ENCODE results near the gene LEKR1.
"Not testable (repeated sequence)": the region's sequence is repeated elsewhere in the genome, so short reads cannot be mapped to it uniquely, and the experiment has no call there.

LEKR1 gene

DNA sequence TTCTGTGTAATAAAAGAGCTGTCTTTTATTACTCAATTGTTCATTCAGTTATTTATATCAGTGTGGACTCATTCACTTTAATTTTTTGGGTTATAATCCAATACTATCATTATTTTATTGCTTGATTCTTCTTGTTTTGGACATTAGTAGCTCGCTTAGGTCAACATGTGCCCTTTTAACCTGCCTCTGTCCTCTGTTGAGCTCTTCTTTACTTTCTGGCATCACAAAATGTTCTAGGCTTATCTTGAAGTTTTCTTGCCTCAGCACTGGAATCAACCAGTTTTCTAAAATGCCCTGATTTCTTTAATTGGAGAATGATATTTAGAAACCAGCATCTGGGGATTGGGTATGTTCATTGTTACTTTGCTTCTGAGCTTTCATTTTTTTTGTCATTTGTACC, 82.2 kb downstream of the LEKR1 start:
- no peak for DNase-seq (ENCODE audit: low read depth)

- DNase-seq (ENCODE audit: low read depth), result no peak
Measured at GRCh38 chr3:156910022-156910421, 83.9 kb downstream of the LEKR1 start.

DNA sequence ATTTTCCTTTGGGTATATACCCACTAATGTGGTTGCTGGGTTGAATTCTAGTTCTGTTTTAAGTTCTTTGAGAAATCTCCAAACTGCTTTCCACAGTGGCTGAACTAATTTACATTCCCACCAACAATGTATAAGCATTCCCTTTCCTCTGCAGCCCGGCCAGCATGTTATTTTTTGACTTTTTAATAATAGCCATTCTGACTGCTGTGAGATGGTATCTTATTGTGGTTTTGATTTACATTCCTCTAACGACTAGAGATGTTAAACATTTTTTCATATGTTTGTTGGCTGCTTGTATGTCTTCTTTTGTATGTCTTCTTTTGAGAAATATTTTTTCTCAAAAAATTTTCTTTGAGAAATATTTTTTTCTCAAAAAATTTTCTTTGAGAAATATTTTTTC, 84.7 kb downstream of the LEKR1 start:
- not testable (repeated sequence) for DNase-seq (ENCODE audit: low read depth)

DNA sequence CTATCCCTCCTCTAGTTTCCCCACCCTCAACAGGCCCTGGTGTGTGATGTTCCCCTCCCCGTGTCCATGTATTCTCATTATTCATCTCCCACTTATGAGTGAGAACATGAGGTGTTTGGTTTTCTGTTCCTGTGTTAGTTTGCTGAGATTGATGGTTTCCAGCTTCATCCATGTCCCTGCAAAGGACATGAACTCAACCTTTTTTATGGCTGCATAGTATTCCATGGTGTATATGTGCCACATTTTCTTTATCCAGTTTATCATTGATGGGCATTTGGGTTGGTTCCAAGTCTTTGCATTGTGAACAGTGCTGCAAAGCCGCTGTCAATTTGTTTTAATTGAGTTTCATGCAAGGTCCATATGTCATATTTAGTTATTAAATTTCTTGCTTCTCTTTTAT, 88.1 kb downstream of the LEKR1 start:
- DNase-seq (ENCODE audit: low read depth), result not testable (repeated sequence)

DNA sequence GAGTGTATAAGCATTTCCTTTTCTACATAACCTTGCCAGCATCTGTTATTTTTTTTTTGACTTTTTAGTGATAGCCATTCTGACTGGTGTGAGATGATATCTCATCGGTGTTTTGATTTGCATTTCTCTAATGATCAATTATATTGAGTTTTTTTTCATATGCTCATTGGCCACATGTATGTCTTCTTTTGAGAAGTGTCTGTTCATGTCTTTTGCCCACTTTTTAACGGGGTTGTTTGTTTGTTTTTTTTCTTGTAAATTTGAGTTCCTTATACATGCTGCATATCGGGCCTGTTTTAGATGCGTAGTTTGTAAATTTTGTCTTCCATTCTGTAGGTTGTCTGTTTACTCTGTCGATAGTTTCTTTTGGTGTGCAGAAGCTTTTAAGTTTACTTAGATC, 89.2 kb downstream of the LEKR1 start:
- DNase-seq (ENCODE audit: low read depth), result no peak

GRCh38 chr3:156918746-156919145, 92.6 kb downstream of the LEKR1 start:
- no peak for DNase-seq (ENCODE audit: low read depth)

- no peak for DNase-seq (ENCODE audit: low read depth)
Measured at GRCh38 chr3:156919818-156920217, 93.7 kb downstream of the LEKR1 start.

DNA sequence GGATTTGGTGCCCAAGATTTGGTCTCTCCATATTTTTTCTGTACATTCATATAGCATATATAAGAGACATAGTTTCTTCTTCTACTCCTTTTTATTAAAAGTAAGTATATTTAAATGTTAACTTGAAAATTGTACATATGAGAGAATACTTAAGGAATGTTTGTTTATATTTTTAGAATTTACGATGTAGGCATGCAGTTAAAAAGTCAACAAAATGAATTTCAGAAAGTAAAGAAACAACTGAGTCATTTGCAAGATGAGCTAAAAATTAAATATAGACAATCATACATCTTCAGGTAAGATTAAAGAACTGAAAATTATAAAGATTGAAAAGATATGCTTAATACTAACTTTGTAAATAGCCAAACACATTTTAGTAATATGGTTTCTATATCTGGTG, 94.2 kb downstream of the LEKR1 start:
- no peak for DNase-seq (ENCODE audit: low read depth)

GRCh38 chr3:156923349-156923748, 97.2 kb downstream of the LEKR1 start:
- no peak for DNase-seq (ENCODE audit: low read depth)

GRCh38 chr3:156938724-156939123, 112.6 kb downstream of the LEKR1 start:
- no peak for DNase-seq (ENCODE audit: low read depth)

- DNase-seq (ENCODE audit: low read depth), result no peak
Measured at GRCh38 chr3:156939315-156939714, 113.2 kb downstream of the LEKR1 start.

DNA sequence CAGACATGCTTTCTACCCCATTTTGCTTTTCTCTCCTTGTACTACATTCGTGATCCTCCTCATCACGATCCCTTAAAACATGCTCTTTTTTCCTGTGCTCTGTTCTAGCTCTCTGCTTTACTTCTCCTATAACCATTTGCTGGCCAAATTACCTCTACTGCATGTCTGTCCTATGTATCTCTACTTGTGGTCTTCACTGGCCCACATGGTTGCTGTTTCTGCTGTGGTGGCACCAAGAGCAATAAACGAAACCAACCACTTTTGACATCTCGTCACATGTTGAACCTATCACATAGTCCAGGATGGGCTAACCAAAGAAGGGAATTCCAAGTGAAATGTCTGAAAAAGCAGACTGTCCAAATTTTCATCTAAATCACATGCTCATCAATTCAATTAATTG, 115.2 kb downstream of the LEKR1 start:
- no peak for DNase-seq (ENCODE audit: low read depth)

DNA sequence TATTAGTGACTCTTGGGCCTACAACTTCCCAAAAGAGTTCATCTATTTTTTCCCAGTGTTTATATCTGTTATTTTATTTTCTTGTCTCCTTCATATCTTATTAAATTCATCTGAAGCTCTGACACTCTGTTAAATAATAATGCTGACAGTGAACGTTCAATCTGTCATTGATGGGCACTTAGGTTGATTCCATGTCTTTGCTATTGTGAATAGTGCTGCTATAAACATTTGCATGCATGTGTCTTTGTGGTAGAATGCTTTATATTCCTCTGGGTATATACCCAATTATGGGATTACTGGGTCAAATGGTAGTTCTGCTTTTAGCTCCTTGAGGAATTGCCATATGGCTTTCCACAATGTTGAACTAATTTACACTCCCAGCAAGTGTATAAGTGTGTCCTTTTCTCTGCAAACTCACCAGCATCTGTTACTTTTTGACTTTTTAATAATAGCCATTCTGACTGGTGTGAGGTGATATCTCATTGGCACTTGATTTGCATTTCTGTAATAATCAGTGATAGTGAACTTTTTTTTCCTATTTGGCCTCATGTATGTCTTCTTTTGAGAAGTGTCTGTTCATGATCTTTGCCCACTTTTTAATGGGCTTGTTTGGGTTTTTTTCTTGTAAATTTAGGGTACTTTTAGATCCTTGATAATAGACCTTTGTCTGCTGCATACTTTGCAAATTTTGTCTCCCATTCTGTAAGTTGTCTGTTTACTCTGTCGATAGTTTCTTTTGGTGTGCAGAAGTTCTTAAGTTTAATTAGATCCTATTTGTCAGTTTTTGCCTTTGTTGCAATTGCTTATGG, 122.5 kb downstream of the LEKR1 start:
- no peak for DNase-seq (ENCODE audit: low read depth)

DNA sequence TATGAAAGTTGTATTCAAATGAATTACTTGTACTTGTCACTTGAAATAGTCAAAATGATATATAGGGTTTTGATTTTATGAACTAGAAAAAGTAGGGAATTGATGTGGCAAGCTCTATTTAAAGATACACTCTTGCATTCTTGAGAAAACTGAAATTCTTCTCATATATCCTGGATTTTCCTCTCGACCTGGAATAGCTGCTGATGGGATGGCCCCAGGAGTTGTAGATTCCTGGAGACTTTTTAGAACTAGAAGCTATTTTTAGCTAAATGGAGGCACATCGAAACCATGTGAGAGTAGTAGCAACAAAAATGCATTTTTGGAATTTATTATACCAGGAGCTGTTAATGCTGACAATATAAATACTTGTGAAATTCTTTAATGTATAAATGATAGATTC, 125.9 kb downstream of the LEKR1 start:
- no peak for DNase-seq (ENCODE audit: low read depth)

- DNase-seq (ENCODE audit: low read depth), result no peak
Measured at GRCh38 chr3:156957715-156958114, 131.6 kb downstream of the LEKR1 start.

GRCh38 chr3:156963096-156963495, 136.9 kb downstream of the LEKR1 start:
- DNase-seq (ENCODE audit: low read depth), result no peak

DNA sequence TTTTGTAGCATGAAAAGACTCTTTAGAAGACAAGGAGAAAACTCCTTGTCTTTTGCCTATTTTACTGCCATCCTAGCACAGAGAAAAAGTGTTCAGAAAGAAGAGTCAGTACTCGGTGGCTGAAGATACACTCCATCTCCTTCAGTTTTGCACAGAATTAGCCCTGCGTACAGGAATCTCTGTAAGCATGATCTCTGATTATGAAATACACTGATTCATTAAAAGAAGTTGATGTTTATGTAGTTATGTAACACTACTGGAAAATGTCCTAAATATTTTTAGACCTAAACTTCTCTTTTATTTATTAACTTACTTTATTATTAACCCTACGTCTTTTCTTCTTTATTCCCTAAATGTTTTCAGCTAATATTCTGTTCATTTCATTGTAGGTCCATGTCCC, 138.4 kb downstream of the LEKR1 start:
- no peak for DNase-seq (ENCODE audit: low read depth)

- DNase-seq (ENCODE audit: low read depth), result not testable (repeated sequence)
Measured at GRCh38 chr3:156966349-156966748, 140.2 kb downstream of the LEKR1 start.

GRCh38 chr3:156973954-156974353, 147.8 kb downstream of the LEKR1 start:
- DNase-seq (ENCODE audit: low read depth), result no peak

DNA sequence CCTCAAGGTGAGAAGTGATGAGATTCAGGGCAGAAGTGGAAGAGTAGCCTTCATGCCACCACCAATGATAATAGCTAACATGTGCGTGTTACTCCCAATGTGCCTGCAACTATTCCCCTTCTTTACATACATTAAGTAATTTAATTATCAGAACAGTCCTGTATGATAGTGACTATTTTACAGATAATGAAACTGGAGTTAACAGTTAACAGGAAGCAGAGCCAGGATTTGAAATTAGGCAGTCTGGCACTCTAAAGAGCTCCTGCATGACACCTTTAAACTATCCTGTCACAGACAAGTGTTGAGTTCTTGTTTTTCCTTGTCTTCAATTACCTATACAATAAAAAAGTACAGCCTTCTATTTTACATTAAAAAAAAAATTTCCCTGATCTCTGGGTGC, 148.8 kb downstream of the LEKR1 start:
- no peak for DNase-seq (ENCODE audit: low read depth)

- no peak for DNase-seq (ENCODE audit: low read depth)
Measured at GRCh38 chr3:156975721-156976120, 149.6 kb downstream of the LEKR1 start.

- no peak for DNase-seq (ENCODE audit: low read depth)
Measured at GRCh38 chr3:156976933-156977332, 150.8 kb downstream of the LEKR1 start.

DNA sequence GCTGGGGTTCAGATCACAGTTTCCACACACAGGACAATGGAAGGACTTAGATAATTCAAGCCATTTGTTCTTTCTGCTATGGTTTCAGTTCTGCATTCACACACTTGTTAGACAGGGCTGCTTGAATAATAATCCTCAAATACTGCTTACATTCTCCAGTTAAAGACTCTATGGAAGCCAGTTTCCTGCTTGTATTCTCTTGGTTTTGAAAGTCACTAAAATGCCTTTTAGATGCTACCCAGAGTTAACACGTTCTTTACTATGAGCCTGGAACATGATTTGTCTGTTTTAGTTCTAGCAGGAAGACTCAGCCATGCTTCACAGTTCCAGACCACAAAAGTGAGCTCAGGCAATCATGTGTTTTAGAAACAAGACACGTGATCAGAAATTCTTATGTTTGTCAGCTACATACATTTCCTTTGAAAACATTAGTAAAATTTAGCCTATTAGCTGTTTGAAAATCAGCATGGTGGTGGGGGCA, 152.4 kb downstream of the LEKR1 start:
- DNase-seq (ENCODE audit: low read depth), result no peak

GRCh38 chr3:156981005-156981404, 154.9 kb downstream of the LEKR1 start:
- no peak for DNase-seq (ENCODE audit: low read depth)
